ENCODE data around the gene ASPSCR1. TPM values are rescaled to one million over a fixed set of nuclear protein-coding genes. Genes with fewer than 3 reads are reported as not detected.

The ASPSCR1 gene
- total RNA-seq, 2 donors from 2014 or later = 38.1 to 40.1 TPM

DNA sequence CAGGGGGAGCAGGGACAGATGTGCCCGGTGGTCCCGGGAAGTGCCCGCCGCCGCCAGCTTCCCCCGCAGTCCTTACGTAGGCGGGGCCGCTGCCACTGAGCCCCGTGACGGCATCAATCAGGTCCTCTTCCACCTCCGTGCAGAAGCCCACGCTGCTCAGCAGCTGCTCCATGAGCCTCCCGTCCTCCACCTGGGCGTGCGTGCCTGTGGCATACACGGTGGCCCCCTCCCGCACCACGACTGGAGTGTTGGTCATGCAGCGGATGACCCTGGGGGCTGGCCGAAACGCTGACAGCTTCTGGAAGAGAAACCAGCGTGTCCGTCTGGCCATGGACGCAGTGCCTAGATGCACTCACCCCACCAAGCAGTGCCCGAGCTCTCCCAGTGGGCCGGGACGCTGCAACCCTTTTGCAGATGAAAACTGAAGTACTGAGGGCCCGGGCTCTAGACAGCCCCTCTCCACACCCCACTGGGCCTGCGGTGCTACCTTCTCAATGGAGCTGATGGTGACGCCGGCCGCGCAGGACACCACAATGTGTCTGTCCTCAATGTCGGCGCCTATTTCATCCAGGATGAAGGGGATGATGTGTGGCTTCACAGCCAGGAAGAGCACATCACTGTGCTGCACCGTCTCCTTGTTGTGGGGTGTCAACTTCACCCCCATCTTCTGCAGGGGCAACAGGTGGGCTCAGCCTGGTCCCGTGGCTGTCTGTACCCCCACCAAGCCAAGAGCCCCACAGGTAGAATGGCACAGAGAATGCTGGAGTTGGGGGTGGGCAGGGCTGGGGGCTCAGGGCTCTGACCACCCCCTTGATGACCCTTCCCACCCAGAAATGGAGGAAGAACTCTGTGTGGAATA is 42.4 kb upstream of the ASPSCR1 start:
- Mint-ChIP-seq H3K27ac (no peak overlapping the region), H3K36me3 (ENCODE audit: low read depth) (no peaks in the 10 kb centered on the region), H3K27me3 (peaks cover 28% of the 10 kb centered on the region), H3K4me3 (no peak overlapping the region), H3K4me1 (peaks cover 8% of the 10 kb centered on the region)
- DNase-seq (no peak), ATAC-seq (no peak)
- H3K9me3 ChIP-seq (ENCODE audit: control insufficient read depth, low read length, poor library complexity, severe bottlenecking) = no peaks in the 10 kb centered on the region

GRCh38 chr17:81935709-81936084 is 41.7 kb upstream of the ASPSCR1 start:
- DNase-seq (no peak), ATAC-seq (no peak)
- Mint-ChIP-seq H3K36me3 (ENCODE audit: low read depth) (no peaks in the 10 kb centered on the region), H3K4me3 (no peak overlapping the region), H3K27me3 (peaks cover 31% of the 10 kb centered on the region), H3K4me1 (peaks cover 8% of the 10 kb centered on the region), H3K27ac (no peak overlapping the region)
- no peaks in the 10 kb centered on the region for H3K9me3 ChIP-seq (ENCODE audit: control insufficient read depth, low read length, poor library complexity, severe bottlenecking)

DNA sequence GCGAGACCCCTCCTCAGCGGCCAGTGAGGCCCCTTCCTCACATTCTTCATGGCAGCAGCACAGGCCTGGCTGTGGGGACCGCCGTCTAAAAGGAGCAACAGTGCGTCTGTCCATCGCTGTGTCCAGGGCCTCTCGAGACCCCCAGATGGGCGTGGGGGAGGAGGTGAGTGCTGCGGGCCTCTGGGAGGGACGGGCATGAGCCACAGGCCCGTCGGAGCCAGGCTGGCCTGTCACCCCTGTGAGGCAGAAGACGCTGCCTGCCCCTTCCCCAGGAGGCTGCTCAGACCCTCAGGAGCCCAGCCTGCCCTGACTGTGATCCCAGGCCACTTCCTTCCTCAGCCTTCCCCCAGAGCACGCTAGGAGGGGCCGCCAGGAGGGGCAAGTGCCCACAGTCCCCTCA is 38.2 kb upstream of the ASPSCR1 start:
- ATAC-seq (no peak), DNase-seq (no peak)
- H3K9me3 ChIP-seq (ENCODE audit: control insufficient read depth, low read length, poor library complexity, severe bottlenecking) = no peaks in the 10 kb centered on the region
- no peaks in the 10 kb centered on the region for H3K36me3 Mint-ChIP-seq (ENCODE audit: low read depth)
- peaks cover 5% of the 10 kb centered on the region for H3K4me1 Mint-ChIP-seq
- H3K4me3 Mint-ChIP-seq = no peak overlapping the region
- H3K27me3 Mint-ChIP-seq = peaks cover 9% of the 10 kb centered on the region
- no peak overlapping the region for H3K27ac Mint-ChIP-seq

GRCh38 chr17:81939881-81940385 is 37.5 kb upstream of the ASPSCR1 start:
- no peaks in the 10 kb centered on the region for H3K36me3 Mint-ChIP-seq (ENCODE audit: low read depth)
- peaks cover 9% of the 10 kb centered on the region for H3K27me3 Mint-ChIP-seq

GRCh38 chr17:81940538-81941483 is 36.6 kb upstream of the ASPSCR1 start:
- ATAC-seq = no peak
- H3K27ac Mint-ChIP-seq = no peak overlapping the region
- DNase-seq = no peak
- no peaks in the 10 kb centered on the region for H3K36me3 Mint-ChIP-seq (ENCODE audit: low read depth)
- H3K4me1 Mint-ChIP-seq = peaks cover 5% of the 10 kb centered on the region
- H3K4me3 Mint-ChIP-seq = no peak overlapping the region
- H3K9me3 ChIP-seq (ENCODE audit: control insufficient read depth, low read length, poor library complexity, severe bottlenecking) = no peaks in the 10 kb centered on the region
- H3K27me3 Mint-ChIP-seq = peaks cover 9% of the 10 kb centered on the region

More at GRCh38 chr17:81939881-81940385, 37.5 kb upstream of the ASPSCR1 start:
- Mint-ChIP-seq H3K4me3 (no peak overlapping the region), H3K4me1 (peaks cover 5% of the 10 kb centered on the region), H3K27ac (no peak overlapping the region)
- ATAC-seq (no peak), DNase-seq (no peak)
- no peaks in the 10 kb centered on the region for H3K9me3 ChIP-seq (ENCODE audit: control insufficient read depth, low read length, poor library complexity, severe bottlenecking)

DNA sequence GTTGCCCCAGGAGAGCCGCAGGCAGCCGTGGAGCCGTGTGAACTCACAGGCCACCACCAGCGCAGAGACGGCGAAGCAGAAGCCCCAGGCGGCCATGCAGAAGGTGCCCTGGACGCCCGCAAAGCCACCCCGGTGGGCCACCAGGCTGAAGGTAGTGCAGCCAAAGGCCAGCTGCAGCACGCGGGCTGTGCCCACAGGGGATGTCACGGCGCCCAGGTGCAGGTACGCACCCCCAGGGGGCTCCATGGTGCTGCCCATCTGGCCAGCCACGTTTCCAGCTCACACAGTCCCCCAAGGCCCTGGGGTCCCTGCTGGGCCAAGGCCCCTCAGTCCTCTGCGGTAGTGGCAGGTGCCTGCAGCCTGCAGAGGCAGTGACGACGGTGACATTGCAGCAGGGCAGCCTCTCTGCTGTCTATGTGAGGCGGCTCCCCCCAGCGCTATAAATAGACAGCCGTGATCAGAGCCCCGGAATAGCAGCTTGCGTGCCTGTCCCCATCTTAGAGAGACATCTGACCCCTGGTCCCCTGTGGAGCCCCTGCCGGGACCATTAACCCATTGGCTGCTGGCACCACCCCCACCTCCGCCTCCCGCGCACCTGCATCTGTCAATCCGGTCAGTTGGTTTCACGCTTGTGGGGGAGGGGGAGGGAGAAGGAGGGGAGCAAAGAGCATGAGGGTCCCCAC is 35.8 kb upstream of the ASPSCR1 start:
- no peaks in the 10 kb centered on the region for H3K9me3 ChIP-seq (ENCODE audit: control insufficient read depth, low read length, poor library complexity, severe bottlenecking)
- no peak for DNase-seq
- H3K27me3 Mint-ChIP-seq = peaks cover 9% of the 10 kb centered on the region
- no peak overlapping the region for H3K27ac Mint-ChIP-seq
- no peaks in the 10 kb centered on the region for H3K36me3 Mint-ChIP-seq (ENCODE audit: low read depth)
- H3K4me1 Mint-ChIP-seq = peaks cover 5% of the 10 kb centered on the region
- H3K4me3 Mint-ChIP-seq = no peak overlapping the region
- no peak for ATAC-seq

DNA sequence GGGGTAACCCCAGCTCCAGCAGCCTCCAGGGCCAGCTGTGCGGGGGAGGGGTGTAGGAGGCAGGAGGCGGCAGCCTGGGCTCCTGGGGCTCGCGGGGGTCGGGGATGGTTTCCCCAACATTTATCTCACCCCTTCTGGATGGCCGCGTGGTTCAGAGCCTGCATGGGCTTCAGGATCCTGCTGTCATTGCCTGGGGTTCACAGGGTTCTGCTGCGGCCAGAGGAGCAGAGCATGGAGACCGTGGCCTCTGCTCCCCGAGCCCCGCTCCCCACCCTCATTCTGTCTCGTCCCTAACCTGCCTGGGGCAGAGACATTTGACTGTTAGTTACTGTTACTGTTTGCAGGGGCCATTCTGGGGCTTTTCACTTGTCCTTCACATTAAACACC is 35.3 kb upstream of the ASPSCR1 start:
- Mint-ChIP-seq H3K4me1 (peaks cover 5% of the 10 kb centered on the region), H3K4me3 (no peak overlapping the region), H3K27ac (no peak overlapping the region), H3K27me3 (peaks cover 9% of the 10 kb centered on the region), H3K36me3 (ENCODE audit: low read depth) (no peaks in the 10 kb centered on the region)
- no peaks in the 10 kb centered on the region for H3K9me3 ChIP-seq (ENCODE audit: control insufficient read depth, low read length, poor library complexity, severe bottlenecking)
- ATAC-seq (no peak), DNase-seq (no peak)

GRCh38 chr17:81944858-81945257 is 32.6 kb upstream of the ASPSCR1 start:
- H3K9me3 ChIP-seq (ENCODE audit: control insufficient read depth, low read length, poor library complexity, severe bottlenecking) = no peaks in the 10 kb centered on the region
- Mint-ChIP-seq H3K27ac (no peak overlapping the region), H3K4me3 (no peak overlapping the region), H3K27me3 (peaks cover 5% of the 10 kb centered on the region), H3K36me3 (ENCODE audit: low read depth) (no peaks in the 10 kb centered on the region), H3K4me1 (no peaks in the 10 kb centered on the region)
- DNase-seq (no peak), ATAC-seq (no peak)

DNA sequence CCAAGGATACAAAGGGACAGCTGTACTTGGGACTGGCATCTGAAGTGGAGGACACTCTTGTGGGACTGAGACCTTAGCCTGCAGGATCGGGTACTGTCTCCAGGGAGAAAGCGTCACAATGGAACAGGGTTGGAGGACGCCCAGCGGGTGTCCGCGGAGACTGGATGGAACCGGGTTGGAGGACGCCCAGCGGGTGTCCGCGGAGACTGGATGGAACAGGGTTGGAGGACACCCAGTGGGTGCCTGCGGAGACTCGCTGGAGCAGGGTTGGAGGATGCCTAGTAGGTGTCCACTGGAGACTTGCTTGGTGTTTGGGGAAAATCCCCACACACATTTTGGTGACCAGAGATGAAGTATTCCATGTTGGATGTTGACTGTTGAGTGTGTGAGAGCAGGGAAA is 30.2 kb upstream of the ASPSCR1 start, which contains the start of gene MYADML2:
Gene MYADML2 (minus strand): TSS at position 45 of the 400 bp plus-strand sequence. CDS start 5,492 bp downstream, outside the sequence.
- H3K27ac Mint-ChIP-seq = no peak within 1 kb of the TSS
- no peaks in the 10 kb centered on the region for H3K36me3 Mint-ChIP-seq (ENCODE audit: low read depth)
- ATAC-seq (no peak), DNase-seq (no peak)
- H3K27me3 Mint-ChIP-seq = no peaks in the 10 kb centered on the region
- no peaks in the 10 kb centered on the region for H3K4me1 Mint-ChIP-seq
- H3K9me3 ChIP-seq (ENCODE audit: control insufficient read depth, low read length, poor library complexity, severe bottlenecking) = no peaks in the 10 kb centered on the region
- H3K4me3 Mint-ChIP-seq = no peak within 1 kb of the TSS

DNA sequence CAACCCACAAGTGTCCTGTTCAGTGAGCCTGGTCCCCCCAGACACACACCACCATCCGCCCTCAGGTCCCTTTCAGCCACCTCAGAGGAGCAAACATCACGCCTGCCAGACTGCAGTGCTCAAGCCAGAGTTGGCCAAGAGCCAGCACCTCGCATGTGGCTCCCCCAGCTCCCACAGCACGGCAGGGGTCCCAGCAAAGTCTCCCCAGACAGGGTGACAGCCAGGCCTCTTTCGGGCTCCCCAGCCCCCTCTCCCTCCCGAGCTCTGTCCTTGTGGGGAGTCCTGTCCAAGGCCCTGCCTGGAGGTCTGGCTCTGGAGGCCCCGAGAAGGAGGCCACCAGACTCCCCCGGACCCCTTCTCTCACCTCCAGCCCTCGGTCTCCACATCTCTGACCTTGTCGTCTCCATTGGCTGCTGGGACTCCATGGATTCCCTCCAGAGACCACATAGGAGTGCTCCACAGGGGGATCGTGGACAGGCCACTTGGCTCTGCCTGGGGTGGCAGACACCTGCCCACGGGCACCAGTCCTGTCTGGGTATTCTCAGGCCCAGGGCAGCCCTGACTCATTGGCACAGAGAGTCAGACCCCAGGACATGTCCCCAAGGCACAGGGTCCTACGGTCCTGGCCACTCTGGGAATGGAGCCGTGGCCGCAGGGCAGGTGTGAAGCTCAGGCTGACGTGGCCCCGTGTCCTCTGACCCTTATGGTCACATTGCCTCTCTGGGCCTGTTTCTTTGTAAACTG is 28.6 kb upstream of the ASPSCR1 start:
- Mint-ChIP-seq H3K27me3 (no peaks in the 10 kb centered on the region), H3K4me3 (no peak overlapping the region), H3K4me1 (no peaks in the 10 kb centered on the region), H3K27ac (no peak overlapping the region), H3K36me3 (ENCODE audit: low read depth) (no peaks in the 10 kb centered on the region)
- DNase-seq = no peak
- H3K9me3 ChIP-seq (ENCODE audit: control insufficient read depth, low read length, poor library complexity, severe bottlenecking) = no peaks in the 10 kb centered on the region
- no peak for ATAC-seq

DNA sequence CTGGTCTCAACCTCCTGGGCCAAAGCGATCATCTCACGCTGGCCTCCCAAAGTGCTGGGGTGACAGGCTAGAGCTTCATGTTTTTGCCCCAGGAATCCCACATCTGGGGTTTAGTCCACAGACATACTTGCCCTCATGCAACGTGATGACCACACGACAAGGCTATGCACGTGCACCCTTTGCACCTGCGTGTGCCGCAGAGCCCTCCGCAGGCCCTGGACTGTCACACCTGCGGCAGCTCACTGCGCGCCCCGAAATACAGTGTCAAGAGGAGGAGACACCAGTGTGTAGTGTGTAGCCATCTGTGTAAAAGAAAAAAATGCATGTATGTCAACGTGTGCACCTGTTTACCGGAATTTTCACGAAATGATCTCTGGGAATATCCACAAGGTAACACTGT is 26.9 kb upstream of the ASPSCR1 start:
- DNase-seq (no peak), ATAC-seq (no peak)
- H3K9me3 ChIP-seq (ENCODE audit: control insufficient read depth, low read length, poor library complexity, severe bottlenecking) = no peaks in the 10 kb centered on the region
- H3K27me3 Mint-ChIP-seq = no peaks in the 10 kb centered on the region
- no peak overlapping the region for H3K4me3 Mint-ChIP-seq
- H3K4me1 Mint-ChIP-seq = no peaks in the 10 kb centered on the region
- H3K36me3 Mint-ChIP-seq (ENCODE audit: low read depth) = no peaks in the 10 kb centered on the region
- no peak overlapping the region for H3K27ac Mint-ChIP-seq

All from T-helper 17 cell (primary cell).